ENCODE data around the gene MDM2. TPM values are rescaled to one million over a fixed set of nuclear protein-coding genes. Genes with fewer than 3 reads are reported as not detected.

MDM2 gene
- total RNA-seq, 1 donor from 2014 or later, result 36.0 TPM

DNA sequence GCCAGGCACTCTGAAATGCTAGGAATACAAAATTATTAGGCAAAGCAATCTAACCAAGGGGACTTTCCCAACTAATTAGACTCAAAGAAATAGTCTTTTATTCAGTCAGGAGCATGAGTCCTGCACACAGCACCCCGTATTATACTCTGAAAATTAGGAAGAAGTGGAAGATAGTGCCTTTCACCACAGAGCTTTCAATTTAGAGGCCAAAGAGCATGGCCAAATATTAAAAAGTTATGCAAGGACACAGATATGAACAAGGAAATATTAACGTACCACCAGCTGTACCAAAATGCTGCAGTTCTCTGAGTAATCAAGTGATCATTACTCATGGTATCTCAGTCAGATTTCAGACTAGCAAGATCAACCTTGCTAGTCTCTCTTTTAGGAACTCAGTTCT, 22.6 kb upstream of the MDM2 start:
- Histone ChIP-seq H3K4me1 (peaks cover 14% of the 10 kb centered on the region), H3K27ac (replicated peaks) (no peak overlapping the region), H3K9me3 (replicated peaks) (no peaks in the 10 kb centered on the region), H3K36me3 (no peaks in the 10 kb centered on the region), H3K4me3 (no peak overlapping the region), H3K27me3 (ENCODE audit: low read depth) (no peaks in the 10 kb centered on the region)
- DNase-seq, result no peak
- intact Hi-C loops (cut with micrococcal nuclease), result no loop called here
- TF ChIP-seq, protein P1, sequence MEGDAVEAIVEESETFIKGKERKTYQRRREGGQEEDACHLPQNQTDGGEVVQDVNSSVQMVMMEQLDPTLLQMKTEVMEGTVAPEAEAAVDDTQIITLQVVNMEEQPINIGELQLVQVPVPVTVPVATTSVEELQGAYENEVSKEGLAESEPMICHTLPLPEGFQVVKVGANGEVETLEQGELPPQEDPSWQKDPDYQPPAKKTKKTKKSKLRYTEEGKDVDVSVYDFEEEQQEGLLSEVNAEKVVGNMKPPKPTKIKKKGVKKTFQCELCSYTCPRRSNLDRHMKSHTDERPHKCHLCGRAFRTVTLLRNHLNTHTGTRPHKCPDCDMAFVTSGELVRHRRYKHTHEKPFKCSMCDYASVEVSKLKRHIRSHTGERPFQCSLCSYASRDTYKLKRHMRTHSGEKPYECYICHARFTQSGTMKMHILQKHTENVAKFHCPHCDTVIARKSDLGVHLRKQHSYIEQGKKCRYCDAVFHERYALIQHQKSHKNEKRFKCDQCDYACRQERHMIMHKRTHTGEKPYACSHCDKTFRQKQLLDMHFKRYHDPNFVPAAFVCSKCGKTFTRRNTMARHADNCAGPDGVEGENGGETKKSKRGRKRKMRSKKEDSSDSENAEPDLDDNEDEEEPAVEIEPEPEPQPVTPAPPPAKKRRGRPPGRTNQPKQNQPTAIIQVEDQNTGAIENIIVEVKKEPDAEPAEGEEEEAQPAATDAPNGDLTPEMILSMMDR (IDR thresholded peaks at IDR 0.05; ENCODE audit: borderline replicate concordance), result no peak

DNA sequence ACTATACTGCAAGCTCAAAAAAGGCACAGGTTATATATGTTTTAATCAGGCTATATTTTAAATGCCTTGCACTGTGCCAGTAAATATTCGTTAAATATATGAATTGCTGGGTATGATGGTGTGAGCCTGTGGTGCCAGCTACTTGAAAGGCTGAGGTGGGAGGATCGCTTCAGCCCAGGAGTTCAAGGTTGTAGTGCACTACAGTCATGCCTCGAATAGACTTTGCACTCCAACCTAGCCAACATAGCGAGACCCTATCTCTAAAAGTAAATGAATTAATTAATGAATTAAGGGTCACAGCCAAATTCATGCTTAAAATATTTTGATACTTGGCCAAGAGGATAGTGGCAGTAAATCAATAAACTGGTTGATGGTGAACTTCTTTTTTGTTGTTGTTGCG, 22.2 kb upstream of the MDM2 start:
- no peak overlapping the region for H3K4me3 ChIP-seq
- no peaks in the 10 kb centered on the region for H3K27me3 ChIP-seq (ENCODE audit: low read depth)
- H3K36me3 ChIP-seq, result no peaks in the 10 kb centered on the region
- TF ChIP-seq, protein P1 (IDR thresholded peaks at IDR 0.05; ENCODE audit: borderline replicate concordance), result no peak
- H3K9me3 ChIP-seq (replicated peaks), result no peaks in the 10 kb centered on the region
- H3K4me1 ChIP-seq, result peaks cover 14% of the 10 kb centered on the region
- no peak for DNase-seq
- intact Hi-C loops (cut with micrococcal nuclease), result no loop called here
- H3K27ac ChIP-seq (replicated peaks), result no peak overlapping the region

DNA sequence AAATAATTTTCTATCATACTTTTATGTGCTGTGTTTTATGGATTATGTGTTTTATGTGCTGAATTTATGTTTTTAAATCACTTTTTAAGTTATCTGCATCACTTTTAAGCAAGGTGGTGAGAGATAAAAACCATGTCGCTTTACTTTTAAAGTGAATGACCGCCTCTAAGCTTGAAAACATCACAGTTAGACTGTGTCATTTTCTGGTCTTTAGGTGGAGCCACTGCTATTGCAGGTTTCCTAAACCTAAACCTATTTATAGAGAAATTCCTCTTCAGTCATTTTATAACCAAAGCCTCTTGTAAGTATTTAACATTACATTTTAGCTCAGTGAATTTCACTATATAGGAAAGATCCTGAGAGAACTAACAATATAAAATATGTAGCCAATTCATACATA, 21.0 kb upstream of the MDM2 start:
- intact Hi-C loops (cut with micrococcal nuclease), result no loop called here
- peak overlapping the region; percentile 68 for H3K27ac ChIP-seq (replicated peaks)
- no peak for DNase-seq
- H3K4me3 ChIP-seq, result no peak overlapping the region
- TF ChIP-seq, protein P1 (IDR thresholded peaks at IDR 0.05; ENCODE audit: borderline replicate concordance), result no peak
- no peaks in the 10 kb centered on the region for H3K36me3 ChIP-seq
- no peaks in the 10 kb centered on the region for H3K9me3 ChIP-seq (replicated peaks)
- no peaks in the 10 kb centered on the region for H3K27me3 ChIP-seq (ENCODE audit: low read depth)
- H3K4me1 ChIP-seq, result peaks cover 14% of the 10 kb centered on the region

DNA sequence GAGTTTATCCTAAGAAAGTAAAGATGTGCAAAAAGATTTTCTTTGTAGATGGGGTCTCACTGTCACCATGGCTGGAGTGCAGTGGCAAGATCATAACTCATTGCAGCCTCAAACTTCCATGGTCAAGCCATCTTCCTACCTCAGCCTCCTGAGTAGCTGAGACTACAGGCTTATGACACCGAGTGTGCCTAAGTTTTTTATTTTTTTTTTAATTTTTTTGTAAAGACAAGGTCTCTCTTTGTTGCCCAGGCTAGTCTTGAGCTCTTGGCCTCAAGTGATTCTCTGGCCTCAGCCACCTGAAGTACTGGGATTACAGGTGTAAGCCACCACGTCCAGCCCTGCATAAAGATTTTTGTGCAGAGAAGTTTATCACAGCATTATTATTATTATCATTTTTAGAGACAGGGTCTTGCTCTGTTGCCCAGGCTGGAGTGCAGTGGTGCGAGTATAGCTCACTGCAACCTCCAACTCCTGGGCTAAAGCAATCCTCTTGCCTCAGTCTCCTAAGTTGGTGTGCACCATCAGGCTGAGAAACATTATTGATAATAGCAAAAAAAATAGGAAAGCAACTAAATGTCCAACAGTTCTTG, 19.3 kb upstream of the MDM2 start:
- intact Hi-C loops (cut with micrococcal nuclease), result no loop called here
- H3K27me3 ChIP-seq (ENCODE audit: low read depth), result no peaks in the 10 kb centered on the region
- no peak overlapping the region for H3K4me3 ChIP-seq
- no peaks in the 10 kb centered on the region for H3K9me3 ChIP-seq (replicated peaks)
- TF ChIP-seq, protein P1 (IDR thresholded peaks at IDR 0.05; ENCODE audit: borderline replicate concordance), result no peak
- no peak overlapping the region for H3K27ac ChIP-seq (replicated peaks)
- H3K4me1 ChIP-seq, result peaks cover 14% of the 10 kb centered on the region
- no peaks in the 10 kb centered on the region for H3K36me3 ChIP-seq
- DNase-seq, result no peak

DNA sequence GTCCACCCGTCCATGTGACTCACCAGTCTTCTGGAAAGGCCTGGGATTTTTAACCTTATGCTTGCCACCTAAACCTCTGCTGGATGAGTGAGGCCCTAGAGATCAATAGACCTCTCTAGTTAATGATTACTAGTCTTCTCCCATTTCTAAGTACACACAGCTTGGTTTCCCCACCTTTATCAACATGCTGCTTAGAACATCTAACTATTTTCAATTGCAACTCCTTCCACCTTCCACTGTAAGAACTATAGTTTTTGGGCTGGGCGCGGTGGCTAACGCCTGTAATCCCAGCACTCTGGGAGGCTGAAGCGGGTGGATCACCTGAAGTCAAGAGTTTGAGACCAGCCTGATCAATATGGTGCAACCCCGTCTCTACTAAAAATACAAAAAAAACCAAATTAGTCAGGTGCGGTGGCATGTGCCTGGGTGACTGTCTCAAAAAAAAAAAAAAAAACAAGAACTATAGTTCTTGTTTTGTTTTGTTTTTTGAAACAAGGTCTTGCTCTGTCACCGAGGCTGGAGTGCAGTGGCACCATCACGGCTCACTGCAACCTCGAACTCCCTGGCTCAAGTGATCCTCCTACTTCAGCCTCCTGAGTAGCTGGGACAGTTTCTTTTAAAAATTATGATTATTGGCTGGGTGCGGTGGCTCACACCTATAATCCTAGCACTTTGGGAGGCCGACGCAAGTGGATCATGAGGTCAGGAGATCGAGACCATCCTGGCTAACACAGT, 18.7 kb upstream of the MDM2 start:
- intact Hi-C loops (cut with micrococcal nuclease), result no loop called here
- H3K27me3 ChIP-seq (ENCODE audit: low read depth), result no peaks in the 10 kb centered on the region
- no peaks in the 10 kb centered on the region for H3K36me3 ChIP-seq
- TF ChIP-seq, protein P1 (IDR thresholded peaks at IDR 0.05; ENCODE audit: borderline replicate concordance), result no peak
- no peak overlapping the region for H3K4me3 ChIP-seq
- no peaks in the 10 kb centered on the region for H3K9me3 ChIP-seq (replicated peaks)
- peaks cover 14% of the 10 kb centered on the region for H3K4me1 ChIP-seq
- H3K27ac ChIP-seq (replicated peaks), result no peak overlapping the region
- DNase-seq, result no peak
